Vagina (tissue), 2 donors: ENCODE data around the gene APOA1. TPM values are rescaled to one million over a fixed set of nuclear protein-coding genes. Genes with fewer than 3 reads are reported as not detected.

Experiments
- DNase-seq, 2 donors: peaks; one replicate each; pipeline ENCODE4 v3.0.0-alpha.2; 2017; ENCODE audit errors: extremely low spot score in 2 of 2
- H3K27ac ChIP-seq: fragments of 200-600 bp; sonication (generic); one replicate; pipeline ENCODE4 v1.5.1; 2019
- H3K27me3 ChIP-seq: fragments of 200-600 bp; sonication (generic); one replicate; pipeline ENCODE4 v1.5.1; 2019
- H3K36me3 ChIP-seq, 2 donors: fragments of 200-600 bp; sonication (generic); one replicate each; pipeline ENCODE4 v1.5.1; 2017 to 2019
- H3K4me1 ChIP-seq: fragments of 200-600 bp; sonication (generic); one replicate; pipeline ENCODE4 v1.5.1; 2019
- H3K4me3 ChIP-seq, 2 donors: fragments of 200-600 bp; sonication (generic); 1 replicate in 1 of 2; 2 replicates in 1 of 2; pipeline ENCODE4 v1.5.1; 2016 to 2019
- H3K9me3 ChIP-seq: fragments of 200-600 bp; sonication (generic); one replicate; pipeline ENCODE4 v1.5.1; 2019
- CTCF ChIP-seq, 3 experiments: fragments of 450-650 bp in 2 of 3; fragments of 200-600 bp in 1 of 3; sonication (generic) in 1 of 3; IDR thresholded peaks; one replicate each; pipeline ENCODE4 v1.5.1; 2017 to 2019; ENCODE audit warnings: antibody characterized with exemption in 3 of 3, mild to moderate bottlenecking in 2 of 3, moderate library complexity in 2 of 3
- POLR2A ChIP-seq, 2 donors: fragments of 450-650 bp; IDR thresholded peaks; one replicate each; pipeline ENCODE4 v1.6.1; 2017; ENCODE audit warnings: antibody characterized with exemption in 2 of 2, mild to moderate bottlenecking in 2 of 2, moderate library complexity in 2 of 2
- POLR2AphosphoS5 ChIP-seq, 2 donors: sonication (generic); formaldehyde crosslinking; IDR thresholded peaks; one replicate each; pipeline ENCODE4 v1.9.0; 2017; ENCODE audit warnings: antibody characterized with exemption in 2 of 2, mild to moderate bottlenecking in 2 of 2, low read depth in 1 of 2; ENCODE audit not compliant: insufficient read depth in 1 of 2
- intact Hi-C: fragments of 100-400 bp; cut with DNase I; formaldehyde crosslinking; loops from one replicate; pipeline ENCODE4 v1.15.1; 2023
- total RNA-seq: library from RNA; depleted of rRNA; stranded (reverse); fragments of >200 nt; gene quantifications from one replicate; pipeline ENCODE4 v1.2.3, GENCODE V29; 2016

APOA1 gene
- 2.2 TPM for total RNA-seq

DNA sequence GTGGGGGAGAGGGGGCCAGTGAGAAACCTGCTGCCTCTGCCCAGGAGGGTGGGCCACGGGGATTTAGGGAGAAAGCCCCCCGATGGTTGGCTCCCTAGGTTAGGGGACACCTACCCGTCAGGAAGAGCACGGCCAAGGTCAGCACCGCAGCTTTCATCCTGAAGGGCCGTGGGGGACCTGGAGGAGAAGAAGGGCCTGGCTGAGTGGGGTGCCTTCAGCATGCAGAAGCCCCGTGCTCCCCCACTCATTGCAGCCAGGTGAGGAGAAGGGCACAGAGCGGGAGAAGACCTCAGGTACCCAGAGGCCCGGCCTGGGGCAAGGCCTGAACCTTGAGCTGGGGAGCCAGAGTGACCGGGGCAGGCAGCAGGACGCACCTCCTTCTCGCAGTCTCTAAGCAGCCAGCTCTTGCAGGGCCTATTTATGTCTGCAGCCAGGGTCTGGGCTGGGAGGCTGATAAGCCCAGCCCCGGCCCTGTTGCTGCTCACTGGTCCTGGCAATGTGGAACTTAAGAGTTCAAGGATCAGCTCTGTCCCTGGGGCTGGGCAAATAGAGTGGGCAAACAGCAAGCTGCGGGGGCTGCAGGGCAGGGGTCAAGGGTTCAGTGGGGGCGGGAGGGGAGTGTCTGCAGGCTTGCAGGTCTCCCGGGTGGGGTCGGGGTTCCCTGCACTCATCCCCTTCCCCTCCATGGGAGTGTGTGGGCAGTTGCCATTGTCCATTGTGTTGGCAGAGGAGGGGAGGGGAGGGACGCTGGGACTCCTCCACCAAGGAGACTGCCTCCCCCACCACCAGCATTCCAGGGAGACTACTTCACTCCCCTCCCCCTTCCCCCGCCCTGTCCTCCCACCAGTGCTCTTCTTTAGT lies at the start of gene APOA1:
Gene APOA1, minus strand, starts transcription at position 392 of the 861 bp plus-strand sequence. Its CDS starts 235 bp downstream, at position 157.
- intact Hi-C loops, result no loop called here

GRCh38 chr11:116885951-116886655 lies 48.7 kb upstream of the APOA1 start:
- H3K9me3 ChIP-seq, result no peaks in the 10 kb centered on the region
- H3K4me1 ChIP-seq, result peaks cover 5% of the 10 kb centered on the region
- no peaks in the 10 kb centered on the region for H3K36me3 ChIP-seq
- DNase-seq, result no peak
- H3K27ac ChIP-seq, result no peak overlapping the region
- no peak overlapping the region for H3K4me3 ChIP-seq
- no peak for TF ChIP-seq POLR2A (IDR thresholded peaks at IDR 0.05)
- TF ChIP-seq POLR2AphosphoS5 (IDR thresholded peaks at IDR 0.05; ENCODE audit: insufficient read depth in 1 of 2, low read depth in 1 of 2), result no peak
- no peak for TF ChIP-seq CTCF (IDR thresholded peaks at IDR 0.05)
- no peaks in the 10 kb centered on the region for H3K27me3 ChIP-seq
- intact Hi-C loops, result loop anchor here (5.0 kb wide), 1 partner anchor 206 kb away; no protein-coding TSS in a partner anchor

More for the DNA sequence above, at the start of gene APOA1:
- no peak within 1 kb of the TSS for H3K4me3 ChIP-seq
- no peaks in the 10 kb centered on the region for H3K9me3 ChIP-seq
- no peak for TF ChIP-seq POLR2A (IDR thresholded peaks at IDR 0.05)
- TF ChIP-seq CTCF (IDR thresholded peaks at IDR 0.05), result no peak
- TF ChIP-seq POLR2AphosphoS5 (IDR thresholded peaks at IDR 0.05; ENCODE audit: insufficient read depth in 1 of 2, low read depth in 1 of 2), result no peak
- peaks cover 11% of the 10 kb centered on the region for H3K4me1 ChIP-seq
- no peak for DNase-seq
- H3K27me3 ChIP-seq, result no peaks in the 10 kb centered on the region
- no peaks in the 10 kb centered on the region for H3K36me3 ChIP-seq
- H3K27ac ChIP-seq, result no peak within 1 kb of the TSS

GRCh38 chr11:116882386-116882785 lies 45.0 kb upstream of the APOA1 start:
- H3K27ac ChIP-seq, result no peak overlapping the region
- intact Hi-C loops, result no loop called here
- peaks cover 5% of the 10 kb centered on the region for H3K4me1 ChIP-seq
- H3K4me3 ChIP-seq, result no peak overlapping the region
- no peaks in the 10 kb centered on the region for H3K36me3 ChIP-seq
- no peaks in the 10 kb centered on the region for H3K27me3 ChIP-seq
- H3K9me3 ChIP-seq, result no peaks in the 10 kb centered on the region
- TF ChIP-seq POLR2A (IDR thresholded peaks at IDR 0.05) (no peak), POLR2AphosphoS5 (IDR thresholded peaks at IDR 0.05; ENCODE audit: insufficient read depth in 1 of 2, low read depth in 1 of 2) (no peak), CTCF (IDR thresholded peaks at IDR 0.05) (no peak)
- DNase-seq, result no peak

GRCh38 chr11:116881143-116881542 lies 43.7 kb upstream of the APOA1 start:
- intact Hi-C loops, result no loop called here
- no peak for DNase-seq
- no peaks in the 10 kb centered on the region for H3K27me3 ChIP-seq
- H3K4me3 ChIP-seq, result no peak overlapping the region
- H3K4me1 ChIP-seq, result peaks cover 5% of the 10 kb centered on the region
- no peak overlapping the region for H3K27ac ChIP-seq
- H3K9me3 ChIP-seq, result no peaks in the 10 kb centered on the region
- no peaks in the 10 kb centered on the region for H3K36me3 ChIP-seq
- no peak for TF ChIP-seq POLR2AphosphoS5 (IDR thresholded peaks at IDR 0.05; ENCODE audit: insufficient read depth in 1 of 2, low read depth in 1 of 2)
- no peak for TF ChIP-seq CTCF (IDR thresholded peaks at IDR 0.05)
- no peak for TF ChIP-seq POLR2A (IDR thresholded peaks at IDR 0.05)
